IMR-90 (cell line): Measurements from ENCODE around the gene C16orf86. TPM values are rescaled to one million over a fixed set of nuclear protein-coding genes. Genes with fewer than 3 reads are reported as not detected.

ENCODE experiments used
- ATAC-seq: fragments of 200-7000 bp; cut with Tn5 transposase; 2 replicates; pipeline ENCODE4 v1.9.1; 2020; ENCODE audit warnings: low read depth, mild to moderate bottlenecking, moderate library complexity
- BruUV-seq: library from RNA; stranded (reverse); fragments of 400-500 nt; replicated peaks from 2 replicates; lab custom pipeline; 2021; lab: Mats Ljungman, UMichigan
- CTCF ChIA-PET: fragments of 300-600 bp; formaldehyde crosslinking; extraction: SDS; loops from one replicate; lab custom pipeline; 2021; ENCODE audit warnings: antibody characterized with exemption; lab: Yijun Ruan, JAX
- POLR2A ChIA-PET: fragments of 300-600 bp; sonication (Branson Sonifier 250); formaldehyde crosslinking; loops from one replicate; lab custom pipeline; 2022; ENCODE audit warnings: antibody characterized with exemption; ENCODE audit not compliant: unreplicated experiment; lab: Charles Lee
- DNase-seq: peaks from one replicate; pipeline ENCODE4 v3.0.0; 2013
- H2AFZ ChIP-seq: replicated peaks from 2 replicates; pipeline ENCODE3; 2013; ENCODE audit warnings: low read length, mild to moderate bottlenecking; ENCODE audit not compliant: poor library complexity
- H2AK5ac ChIP-seq: 2 replicates; pipeline ENCODE4 v1.6.1; 2013; ENCODE audit warnings: low read depth, low read length, inconsistent platforms
- H2AK9ac ChIP-seq: replicated peaks from 2 replicates; pipeline ENCODE3; 2013; ENCODE audit warnings: mild to moderate bottlenecking, low read depth, low read length, moderate library complexity; ENCODE audit not compliant: poor library complexity
- H2BK120ac ChIP-seq: 2 replicates; pipeline ENCODE4 v1.6.1; 2013; ENCODE audit warnings: low read depth, low read length, inconsistent platforms
- H2BK15ac ChIP-seq: 3 replicates; pipeline ENCODE4 v1.6.1; 2013; ENCODE audit warnings: low read depth, low read length, inconsistent platforms
- H2BK20ac ChIP-seq: 2 replicates; pipeline ENCODE4 v1.6.1; 2013; ENCODE audit warnings: low read depth, mild to moderate bottlenecking, inconsistent platforms, low read length, moderate library complexity
- H2BK5ac ChIP-seq: 2 replicates; pipeline ENCODE4 v1.6.1; 2013; ENCODE audit warnings: mild to moderate bottlenecking, low read depth, low read length, inconsistent platforms; ENCODE audit not compliant: poor library complexity, severe bottlenecking
- H3K14ac ChIP-seq: replicated peaks from 2 replicates; pipeline ENCODE4 v1.6.1; 2013; ENCODE audit warnings: low read depth, low read length, inconsistent platforms
- H3K18ac ChIP-seq: 2 replicates; pipeline ENCODE4 v1.6.1; 2013; ENCODE audit warnings: low read depth, low read length, control low read depth
- H3K23ac ChIP-seq: 2 replicates; pipeline ENCODE4 v1.6.1; 2013; ENCODE audit warnings: low read depth, low read length, inconsistent platforms
- H3K27ac ChIP-seq: 2 replicates; pipeline ENCODE4 v1.5.1; 2013; ENCODE audit warnings: mild to moderate bottlenecking, control low read depth, low read length; ENCODE audit not compliant: insufficient read depth
- H3K27me3 ChIP-seq: 2 replicates; pipeline ENCODE4 v1.6.1; 2013; ENCODE audit warnings: low read length; ENCODE audit not compliant: control insufficient read depth, insufficient read depth
- H3K36me3 ChIP-seq: 2 replicates; pipeline ENCODE4 v1.6.1; 2013; ENCODE audit warnings: low read length, mixed read lengths; ENCODE audit not compliant: control insufficient read depth, insufficient read depth
- H3K4ac ChIP-seq: 2 replicates; pipeline ENCODE4 v1.6.1; 2013; ENCODE audit warnings: low read depth, low read length, inconsistent platforms
- H3K4me1 ChIP-seq: 2 replicates; pipeline ENCODE4 v1.6.1; 2013; ENCODE audit warnings: low read length, mixed read lengths; ENCODE audit not compliant: control insufficient read depth, insufficient read depth
- H3K4me2 ChIP-seq: 2 replicates; pipeline ENCODE4 v1.6.1; 2013; ENCODE audit warnings: low read depth, mild to moderate bottlenecking, control low read depth, low read length, moderate library complexity
- H3K4me3 ChIP-seq: 2 replicates; pipeline ENCODE4 v1.5.1; 2013; ENCODE audit warnings: low read depth, mild to moderate bottlenecking, control low read depth, low read length, moderate library complexity; ENCODE audit not compliant: insufficient read depth
- H3K56ac ChIP-seq: 2 replicates; pipeline ENCODE4 v1.6.1; 2013; ENCODE audit warnings: low read length, inconsistent platforms; ENCODE audit not compliant: insufficient read depth; ENCODE audit errors: extremely low read depth
- H3K79me1 ChIP-seq, 2 experiments: 2 replicates each; pipeline ENCODE4 v1.6.1; 2013; ENCODE audit warnings: low read length in 2 of 2, inconsistent platforms in 1 of 2, low read depth in 1 of 2
- H3K9ac ChIP-seq: 2 replicates; pipeline ENCODE4 v1.6.1; 2013; ENCODE audit warnings: low read depth, low read length, control low read depth
- H3K9me1 ChIP-seq: 2 replicates; pipeline ENCODE4 v1.6.1; 2013; ENCODE audit warnings: low read length, inconsistent platforms; ENCODE audit not compliant: insufficient read depth
- H3K9me3 ChIP-seq: 2 replicates; pipeline ENCODE4 v1.6.1; 2013; ENCODE audit warnings: low read length; ENCODE audit not compliant: control insufficient read depth, insufficient read depth
- H4K20me1 ChIP-seq: 2 replicates; pipeline ENCODE4 v1.6.1; 2013; ENCODE audit warnings: low read length, inconsistent platforms; ENCODE audit not compliant: insufficient read depth
- H4K5ac ChIP-seq: 2 replicates; pipeline ENCODE4 v1.6.1; 2013; ENCODE audit warnings: mild to moderate bottlenecking, low read depth, low read length, control low read depth
- H4K8ac ChIP-seq, 2 experiments: 2 replicates each; pipeline ENCODE4 v1.6.1; 2013; ENCODE audit warnings: low read depth in 2 of 2, low read length in 2 of 2, control low read depth in 1 of 2, inconsistent platforms in 1 of 2
- H4K91ac ChIP-seq: 2 replicates; pipeline ENCODE4 v1.6.1; 2013; ENCODE audit warnings: low read depth, low read length, inconsistent platforms; ENCODE audit not compliant: insufficient read depth
- BHLHE40 ChIP-seq: fragments of 150-350 bp; IDR thresholded peaks from 2 replicates; pipeline ENCODE4 v1.6.1; 2016; ENCODE audit warnings: mild to moderate bottlenecking, low read depth, low read length
- CEBPB ChIP-seq: IDR thresholded peaks from 2 replicates; pipeline ENCODE4 v1.6.1; 2012; ENCODE audit warnings: low read depth, low read length, improper control_type of control experiment
- CHD1 ChIP-seq: IDR thresholded peaks from 2 replicates; pipeline ENCODE4 v1.6.1; 2012; ENCODE audit warnings: low read depth, low read length, improper control_type of control experiment
- CTCF ChIP-seq: conservative IDR thresholded peaks from 2 replicates; pipeline ENCODE4 v1.5.1; 2012; ENCODE audit warnings: mild to moderate bottlenecking, low read depth, low read length, improper control_type of control experiment
- ELK1 ChIP-seq: fragments of 150-350 bp; IDR thresholded peaks from 2 replicates; pipeline ENCODE4 v1.6.1; 2016; ENCODE audit warnings: low read depth, mild to moderate bottlenecking, low read length, moderate library complexity, borderline replicate concordance
- FOS ChIP-seq: fragments of 150-350 bp; IDR thresholded peaks from 2 replicates; pipeline ENCODE4 v1.6.1; 2016; ENCODE audit warnings: low read depth, low read length
- MAFK ChIP-seq: IDR thresholded peaks from 2 replicates; pipeline ENCODE4 v1.6.1; 2012; ENCODE audit warnings: low read depth, low read length, improper control_type of control experiment
- MAZ ChIP-seq: IDR thresholded peaks from 2 replicates; pipeline ENCODE4 v1.6.1; 2012; ENCODE audit warnings: low read depth, mild to moderate bottlenecking, low read length, improper control_type of control experiment, moderate library complexity, borderline replicate concordance
- MXI1 ChIP-seq: IDR thresholded peaks from 2 replicates; pipeline ENCODE4 v1.6.1; 2012; ENCODE audit warnings: low read depth, mild to moderate bottlenecking, low read length, moderate library complexity, borderline replicate concordance
- NFE2L2 ChIP-seq: fragments of 150-350 bp; IDR thresholded peaks from 2 replicates; pipeline ENCODE4 v1.6.1; 2016; ENCODE audit warnings: low read depth, mild to moderate bottlenecking, low read length
- POLR2A ChIP-seq: IDR thresholded peaks from 2 replicates; pipeline ENCODE4 v1.6.1; 2012; ENCODE audit warnings: mild to moderate bottlenecking, low read depth, low read length
- RAD21 ChIP-seq: IDR thresholded peaks from 2 replicates; pipeline ENCODE4 v1.6.1; 2012; ENCODE audit warnings: low read length, improper control_type of control experiment
- RCOR1 ChIP-seq: IDR thresholded peaks from 2 replicates; pipeline ENCODE4 v1.6.1; 2012; ENCODE audit warnings: mild to moderate bottlenecking, low read length, improper control_type of control experiment; ENCODE audit not compliant: insufficient replicate concordance
- RFX5 ChIP-seq: IDR thresholded peaks from 2 replicates; pipeline ENCODE4 v1.8.0; 2012; ENCODE audit warnings: low read depth, mild to moderate bottlenecking, low read length, moderate library complexity
- SMC3 ChIP-seq: fragments of 150-350 bp; IDR thresholded peaks from 2 replicates; pipeline ENCODE4 v1.6.1; 2016; ENCODE audit warnings: low read depth, mild to moderate bottlenecking, antibody characterized with exemption, low read length, moderate library complexity
- USF2 ChIP-seq: fragments of 150-350 bp; IDR thresholded peaks from 2 replicates; pipeline ENCODE4 v1.6.1; 2017; ENCODE audit warnings: mild to moderate bottlenecking, antibody characterized with exemption, low read length, low read depth
- WGBS, 2 experiments: methylation state at CpG; one replicate each; pipeline versions ENCODE4 v1.1.5 to v1.1.7; 2013; ENCODE audit warnings: missing lambda C conversion rate in 2 of 2; ENCODE audit not compliant: insufficient read length in 1 of 2; ENCODE audit errors: extremely low coverage in 2 of 2; 5-methylcytosine and 5-hydroxymethylcytosine counted together
- dilution Hi-C: fragments of 300-500 bp; cut with HindIII; formaldehyde crosslinking; loops from one replicate; pipeline ENCODE4 v1.14.3; 2018; ENCODE audit warnings: low sequenced_read_pairs; ENCODE audit not compliant: unreplicated experiment
- in situ Hi-C: fragments of 300-500 bp; cut with MboI; formaldehyde crosslinking; loops from 3 replicates; pipeline ENCODE4 v1.14.3; 2019; ENCODE audit warnings: low sequenced_read_pairs, inconsistent platforms, mixed read lengths
- intact Hi-C: fragments of 100-400 bp; cut with micrococcal nuclease; formaldehyde crosslinking; loops from 2 replicates; pipeline ENCODE4 v1.10.0; 2022
- polyA plus RNA-seq, 3 experiments: library from polyadenylated mRNA; depleted of rRNA; stranded (reverse); fragments of >200 nt; gene quantifications; 2 replicates each; pipeline ENCODE4 v1.2.3, GENCODE V29; 2012; ENCODE audit warnings: low replicate concordance in 1 of 3
- total RNA-seq: library from RNA; depleted of rRNA; stranded (reverse); fragments of >200 nt; gene quantifications from 2 replicates; pipeline ENCODE4 v1.2.3, GENCODE V29; 2012

Gene C16orf86
- total and polyA plus RNA-seq, 2 of the 4 experiments (the other 2 are of a cell fraction), result 0.54 to 0.70 TPM

- no peak for ATAC-seq
- Histone ChIP-seq H3K9me3 (no peaks in the 10 kb centered on the region), H3K36me3 (no peaks in the 10 kb centered on the region), H2BK15ac (no peak overlapping the region), H3K4me2 (no peak overlapping the region), H2AFZ (no peak overlapping the region), H3K27ac (no peak overlapping the region), H3K4me1 (peaks cover 4% of the 10 kb centered on the region; the same call in 1 of the 2 replicates), H2BK5ac (no peak overlapping the region), H4K91ac (no peak overlapping the region), H2BK20ac (no peak overlapping the region), H3K4me3 (no peak overlapping the region), H3K4ac (no peak overlapping the region), H3K18ac (no peak overlapping the region), H2AK5ac (no peak overlapping the region), H3K9ac (no peak overlapping the region), H4K20me1 (peaks cover 9% of the 10 kb centered on the region), H3K27me3 (peaks cover 62% of the 10 kb centered on the region), H3K23ac (no peak overlapping the region), H3K14ac (no peak overlapping the region), H2BK120ac (no peak overlapping the region), H2AK9ac (no peak overlapping the region), H4K8ac (no peak overlapping the region), H4K5ac (no peak overlapping the region), H3K79me1 (no peaks in the 10 kb centered on the region), H3K56ac (no peak overlapping the region), H3K9me1 (peaks cover 3% of the 10 kb centered on the region; the same call in 1 of the 2 replicates)
- 70% methylated on average over 4 of the region's 7 CpGs; no CpG with 5 or more reads in 1 of the 2 experiments for WGBS, 2 experiments
- POLR2A ChIA-PET, result no interaction called here
- no peak for DNase-seq
- dilution Hi-C loops (no loop called here), intact Hi-C loops (no loop called here), in situ Hi-C loops (no loop called here)
- CTCF ChIA-PET, result interaction anchor here (1.4 kb wide), 1 partner anchor 130 kb away, joined by 5 read pairs; no protein-coding TSS in a partner anchor
- TF ChIP-seq MAZ, result no peak
- no peak for TF ChIP-seq POLR2A
- no peak for TF ChIP-seq MAFK
- no peak for TF ChIP-seq RAD21
- TF ChIP-seq ELK1, result no peak
- no peak for TF ChIP-seq CEBPB
- no peak for TF ChIP-seq NFE2L2
- TF ChIP-seq RCOR1, result no peak
- TF ChIP-seq CTCF, result no peak
- no peak for TF ChIP-seq CHD1
- TF ChIP-seq RFX5, result no peak
- TF ChIP-seq USF2, result no peak
- no peak for TF ChIP-seq FOS
- no peak for TF ChIP-seq BHLHE40
- TF ChIP-seq MXI1, result no peak
- TF ChIP-seq SMC3, result no peak
- no TSS peak for BruUV-seq
These were observed 15.6 kb upstream of the C16orf86 start for GRCh38 chr16:67651039-67651438.
